ENCODE results near the gene PREP.

PREP gene

GRCh38 chr6:105292689-105293339 lies 110.1 kb downstream of the PREP start:
- DNase-seq (ENCODE audit: low read depth) = no peak
- no peak overlapping the region for H3K4me3 ChIP-seq (replicated peaks; ENCODE audit: low read depth, low read length)
- no peak for TF ChIP-seq CTCF (IDR thresholded peaks at IDR 0.05; ENCODE audit: low read length, missing control alignments)

GRCh38 chr6:105291525-105291924 lies 111.4 kb downstream of the PREP start:
- DNase-seq (ENCODE audit: low read depth) = no peak
- TF ChIP-seq CTCF (IDR thresholded peaks at IDR 0.05; ENCODE audit: low read length, missing control alignments) = no peak

GRCh38 chr6:105282631-105283585 lies 120.0 kb downstream of the PREP start:
- DNase-seq (ENCODE audit: low read depth) = no peak
- TF ChIP-seq CTCF (IDR thresholded peaks at IDR 0.05; ENCODE audit: low read length, missing control alignments) = no peak

More at GRCh38 chr6:105291525-105291924, 111.4 kb downstream of the PREP start:
- no peak overlapping the region for H3K4me3 ChIP-seq (replicated peaks; ENCODE audit: low read depth, low read length)

GRCh38 chr6:105280033-105280432 lies 122.8 kb downstream of the PREP start:
- H3K4me3 ChIP-seq (replicated peaks; ENCODE audit: low read depth, low read length) = no peak overlapping the region
- no peak for DNase-seq (ENCODE audit: low read depth)
- no peak for TF ChIP-seq CTCF (IDR thresholded peaks at IDR 0.05; ENCODE audit: low read length, missing control alignments)

More at GRCh38 chr6:105282631-105283585, 120.0 kb downstream of the PREP start:
- no peak overlapping the region for H3K4me3 ChIP-seq (replicated peaks; ENCODE audit: low read depth, low read length)

- no peak for DNase-seq (ENCODE audit: low read depth)
- no peak overlapping the region for H3K4me3 ChIP-seq (replicated peaks; ENCODE audit: low read depth, low read length)
- no peak for TF ChIP-seq CTCF (IDR thresholded peaks at IDR 0.05; ENCODE audit: low read length, missing control alignments)
These were observed 123.4 kb downstream of the PREP start for GRCh38 chr6:105279463-105279862.

GRCh38 chr6:105278813-105279212 lies 124.1 kb downstream of the PREP start:
- no peak for TF ChIP-seq CTCF (IDR thresholded peaks at IDR 0.05; ENCODE audit: low read length, missing control alignments)
- no peak overlapping the region for H3K4me3 ChIP-seq (replicated peaks; ENCODE audit: low read depth, low read length)
- DNase-seq (ENCODE audit: low read depth) = no peak
